Memory B cell (primary cell): ENCODE results near the gene ACSM6.
"Not testable (repeated sequence)": the region's sequence is repeated elsewhere in the genome, so short reads cannot be mapped to it uniquely, and the experiment has no call there.

ENCODE experiments used
- ATAC-seq: fragments of 150-1000 bp; cut with Tn5 transposase; 2 replicates; pipeline ENCODE4 v1.10.0; 2021; ENCODE audit warnings: low read depth, mild to moderate bottlenecking, moderate library complexity
- DNase-seq, 2 donors: peaks; one replicate each; pipeline ENCODE4 v3.0.0; 2022; ENCODE audit warnings: low spot score in 2 of 2
- H3K27ac Mint-ChIP-seq: one replicate; pipeline ENCODE4 v1.8.0; 2022; ENCODE audit warnings: mild to moderate bottlenecking, moderate library complexity, mixed read lengths
- H3K27me3 Mint-ChIP-seq: one replicate; pipeline ENCODE4 v1.8.0; 2022; ENCODE audit warnings: mixed read lengths
- H3K36me3 Mint-ChIP-seq: one replicate; pipeline ENCODE4 v1.8.0; 2022; ENCODE audit warnings: mild to moderate bottlenecking, mixed read lengths
- H3K4me1 Mint-ChIP-seq: one replicate; pipeline ENCODE4 v1.8.0; 2022; ENCODE audit warnings: mixed read lengths
- H3K4me3 Mint-ChIP-seq: one replicate; pipeline ENCODE4 v1.8.0; 2022; ENCODE audit warnings: mild to moderate bottlenecking, moderate library complexity, mixed read lengths
- H3K9me3 Mint-ChIP-seq: one replicate; pipeline ENCODE4 v1.8.0; 2022; ENCODE audit warnings: mixed read lengths

The ACSM6 gene

DNA sequence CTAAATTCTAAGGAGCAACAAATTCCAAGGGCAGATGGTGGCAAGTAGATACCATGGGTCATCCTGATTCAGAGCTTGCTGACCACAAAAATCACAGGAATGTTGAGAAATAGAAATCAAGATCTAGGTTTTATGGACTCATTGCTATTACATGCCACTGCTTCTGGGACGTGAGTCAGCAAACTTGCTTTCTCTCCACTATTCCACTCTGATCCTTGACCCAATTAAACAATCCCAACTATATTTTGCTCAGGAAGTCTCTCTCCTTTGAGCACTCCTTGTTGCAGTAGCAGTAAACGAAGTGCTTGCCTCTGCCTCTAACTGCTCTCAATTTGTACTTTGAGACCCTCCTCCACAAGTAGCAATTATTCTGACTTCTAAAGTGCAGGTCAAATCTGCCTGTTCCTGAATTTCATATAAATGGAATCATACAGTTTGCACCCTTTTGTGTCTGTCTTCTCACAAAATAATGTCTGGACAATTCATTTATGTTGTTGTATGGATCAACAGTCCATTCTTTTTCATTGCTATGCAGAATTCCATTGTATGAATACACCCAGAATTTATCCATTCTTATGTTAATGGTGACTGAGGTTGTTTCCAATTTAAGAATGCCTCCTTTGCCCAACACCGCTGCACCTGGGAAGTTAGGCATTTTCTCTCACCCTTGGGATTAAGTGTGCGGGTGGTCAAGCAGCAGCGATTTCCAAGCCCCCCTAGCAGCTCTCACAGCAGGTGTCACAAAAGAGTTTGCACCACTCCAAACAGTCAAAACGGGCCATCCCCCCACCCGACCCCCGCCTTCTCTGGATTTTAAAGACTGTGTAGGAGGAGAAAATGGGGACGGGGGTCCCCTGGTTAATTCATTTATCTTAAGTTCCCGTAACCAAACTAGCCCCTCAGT, 35.9 kb downstream of the ACSM6 start:
- H3K36me3 Mint-ChIP-seq: peaks cover 9% of the 10 kb centered on the region
- H3K9me3 Mint-ChIP-seq: no peaks in the 10 kb centered on the region
- peak overlapping the region; percentile 94 for H3K4me3 Mint-ChIP-seq
- DNase-seq (no peak), ATAC-seq (no peak)
- H3K27ac Mint-ChIP-seq: peak overlapping the region; percentile 90
- no peaks in the 10 kb centered on the region for H3K27me3 Mint-ChIP-seq
- H3K4me1 Mint-ChIP-seq: peaks cover 12% of the 10 kb centered on the region

DNA sequence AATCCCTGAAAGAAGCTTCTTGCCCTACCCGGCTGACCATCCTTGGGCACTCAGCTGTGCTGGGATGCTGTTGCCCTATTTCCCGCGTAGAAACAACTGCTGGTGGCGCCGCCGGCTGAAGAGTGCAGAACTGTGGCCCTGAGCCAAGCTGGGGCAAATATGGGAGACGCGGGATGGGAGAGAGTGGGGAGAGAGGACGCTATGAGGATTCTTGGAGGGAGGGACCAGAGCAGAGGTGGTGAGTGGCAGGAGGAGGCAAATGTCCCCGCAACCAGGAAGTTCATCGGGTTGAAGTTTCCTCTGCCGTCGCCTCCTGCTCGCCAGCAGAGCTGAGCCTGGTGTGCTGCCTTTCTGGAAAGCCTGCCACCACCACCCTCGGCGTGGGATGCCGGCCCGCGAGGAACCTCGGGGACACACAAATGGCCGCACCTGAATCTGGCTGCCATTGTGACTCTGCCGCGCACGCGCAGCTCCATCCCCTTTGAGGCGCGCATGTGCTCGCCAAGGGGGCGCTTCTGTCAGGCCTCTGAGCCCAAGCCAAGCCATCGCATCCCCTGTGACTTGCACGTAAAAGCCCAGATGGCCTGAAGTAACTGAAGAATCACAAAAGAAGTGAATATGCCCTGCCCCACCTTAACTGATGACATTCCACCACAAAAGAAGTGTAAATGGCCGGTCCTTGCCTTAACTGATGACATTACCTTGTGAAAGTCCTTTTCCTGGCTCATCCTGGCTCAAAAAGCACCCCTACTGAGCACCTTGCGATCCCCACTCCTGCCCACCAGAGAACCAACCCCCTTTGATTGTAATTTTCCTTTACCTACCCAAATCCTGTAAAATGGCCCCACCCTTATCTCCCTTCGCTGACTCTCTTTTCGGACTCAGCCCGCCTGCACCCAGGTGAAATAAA, 36.9 kb downstream of the ACSM6 start:
- H3K27ac Mint-ChIP-seq: peak overlapping the region; percentile 90
- ATAC-seq (peak; percentile 97), DNase-seq (peak; percentile 51 to 66)
- not testable (repeated sequence) for H3K36me3 Mint-ChIP-seq, H3K27me3 Mint-ChIP-seq, H3K9me3 Mint-ChIP-seq
- peak overlapping the region; percentile 94 for H3K4me3 Mint-ChIP-seq
- H3K4me1 Mint-ChIP-seq: peaks cover 14% of the 10 kb centered on the region

DNA sequence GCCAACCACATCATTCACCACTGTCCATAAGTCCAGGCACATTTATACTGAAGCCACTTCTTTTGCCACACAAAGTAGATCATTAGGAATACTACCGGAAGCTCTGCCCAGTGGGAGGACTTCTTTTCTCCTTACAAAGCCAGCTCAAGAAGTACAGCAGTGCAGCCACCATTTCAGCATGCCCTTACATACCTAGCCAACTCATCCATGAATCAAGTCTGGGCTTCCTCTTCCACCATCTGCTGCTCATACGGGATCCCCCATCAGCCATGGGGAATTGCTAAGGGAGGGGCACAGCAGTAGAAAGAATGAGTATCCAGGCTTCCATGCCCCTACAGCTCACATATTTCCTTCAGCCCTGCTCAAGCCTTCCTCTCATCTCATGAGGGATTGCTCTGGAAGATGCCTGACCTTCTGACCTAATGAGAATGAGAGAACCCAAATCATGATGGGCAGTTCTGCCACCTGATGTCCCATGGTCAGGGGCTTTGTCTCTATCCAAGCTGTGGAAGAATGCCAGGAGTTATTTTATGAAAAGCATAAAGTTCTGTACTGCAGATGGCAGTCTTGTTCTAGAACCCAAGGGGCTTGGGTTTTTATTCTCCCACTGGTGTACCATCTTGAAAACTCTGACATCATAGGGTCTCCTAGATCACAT, 39.5 kb downstream of the ACSM6 start:
- Mint-ChIP-seq H3K36me3 (peaks cover 21% of the 10 kb centered on the region), H3K9me3 (no peaks in the 10 kb centered on the region), H3K4me3 (no peak overlapping the region), H3K27ac (no peak overlapping the region), H3K4me1 (peaks cover 21% of the 10 kb centered on the region), H3K27me3 (no peaks in the 10 kb centered on the region)
- ATAC-seq (no peak), DNase-seq (no peak)

DNA sequence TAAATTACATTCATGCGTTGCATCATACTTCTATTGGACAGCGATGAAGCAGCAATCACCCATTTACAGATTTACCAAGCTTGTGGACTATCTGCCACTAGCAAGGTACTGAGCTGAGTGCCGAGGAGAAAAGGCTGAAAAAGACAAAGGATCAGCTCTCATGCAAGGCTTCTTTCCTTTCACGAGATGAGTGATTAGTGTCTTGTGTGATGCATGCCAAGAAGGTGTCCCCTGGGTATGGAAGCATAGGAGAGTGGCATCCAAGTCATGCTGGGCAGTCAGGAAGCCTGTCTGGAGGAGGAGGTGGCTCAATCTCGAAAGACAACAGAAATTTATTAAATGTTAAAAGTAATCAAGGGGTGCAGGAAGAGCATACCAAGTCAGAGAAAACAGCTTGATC, 40.9 kb downstream of the ACSM6 start:
- Mint-ChIP-seq H3K27ac (no peak overlapping the region), H3K9me3 (no peaks in the 10 kb centered on the region), H3K36me3 (peaks cover 28% of the 10 kb centered on the region), H3K27me3 (no peaks in the 10 kb centered on the region), H3K4me1 (peaks cover 21% of the 10 kb centered on the region), H3K4me3 (no peak overlapping the region)
- ATAC-seq (no peak), DNase-seq (no peak)

DNA sequence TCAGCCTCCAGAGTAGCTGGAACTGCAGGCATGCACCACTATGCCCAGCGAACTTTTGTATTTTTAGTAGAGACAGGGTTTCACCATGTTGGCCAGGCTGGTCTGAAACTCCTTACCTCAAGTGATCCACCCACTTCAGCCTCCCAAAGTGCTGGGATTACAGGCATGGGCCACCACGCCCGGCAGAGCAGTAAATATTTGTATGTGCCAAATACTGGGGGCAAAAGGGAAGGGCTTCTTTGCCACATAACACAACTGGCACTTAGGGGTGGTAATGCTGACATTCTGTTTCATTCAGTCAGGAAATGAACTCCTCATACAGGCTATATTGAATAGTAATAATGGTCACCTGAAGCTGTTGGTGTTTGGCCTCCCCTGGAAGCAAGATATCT, 41.6 kb downstream of the ACSM6 start:
- H3K4me3 Mint-ChIP-seq: no peak overlapping the region

DNA sequence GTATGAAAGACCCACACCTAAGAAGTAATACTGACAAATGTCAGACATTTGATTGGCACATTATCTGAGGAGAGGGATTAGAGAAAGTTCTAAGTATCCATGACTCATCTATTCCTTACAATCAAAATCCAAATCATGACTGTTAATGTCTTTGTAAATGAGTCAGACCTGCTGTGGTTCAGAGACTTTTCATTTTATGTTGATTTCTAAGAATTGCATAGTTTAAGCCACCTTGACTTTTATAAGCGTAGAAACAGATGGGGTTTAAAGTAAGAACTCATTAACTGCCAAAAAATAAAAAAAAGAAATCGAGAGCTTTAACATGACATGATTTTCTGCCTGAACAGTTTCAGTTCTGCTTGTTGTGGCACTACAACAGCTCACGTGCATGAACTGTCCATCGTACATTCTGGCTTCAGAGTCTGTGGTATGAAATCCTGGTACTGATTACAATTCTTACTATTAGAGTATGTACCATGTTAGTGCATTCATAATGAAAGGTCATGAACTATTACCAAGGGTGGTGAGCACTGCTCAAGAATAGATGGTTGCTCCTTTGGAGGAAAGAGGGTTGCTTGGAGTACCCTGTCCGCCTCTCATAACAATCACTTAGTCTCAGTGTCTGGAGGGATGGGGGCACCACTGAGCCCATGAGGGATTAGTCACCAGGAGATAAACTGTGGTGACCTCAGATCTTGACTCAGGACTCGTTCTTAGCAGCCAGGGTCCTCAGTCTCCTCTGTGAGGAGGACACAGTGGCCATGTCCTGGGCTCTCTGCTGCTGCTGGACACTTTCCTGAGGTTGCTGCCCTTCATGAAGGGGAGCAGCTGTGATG, 42.2 kb downstream of the ACSM6 start:
- DNase-seq (no peak), ATAC-seq (peak; percentile 90)
- peak overlapping the region; percentile 85 for H3K27ac Mint-ChIP-seq
- H3K4me3 Mint-ChIP-seq: peak overlapping the region; percentile 5
- H3K4me1 Mint-ChIP-seq: peaks cover 14% of the 10 kb centered on the region
- H3K9me3 Mint-ChIP-seq: no peaks in the 10 kb centered on the region
- H3K27me3 Mint-ChIP-seq: no peaks in the 10 kb centered on the region
- H3K36me3 Mint-ChIP-seq: peaks cover 29% of the 10 kb centered on the region

More for the DNA sequence above, 41.6 kb downstream of the ACSM6 start:
- Mint-ChIP-seq H3K27me3 (no peaks in the 10 kb centered on the region), H3K27ac (peak overlapping the region; percentile 85), H3K4me1 (peaks cover 18% of the 10 kb centered on the region), H3K9me3 (no peaks in the 10 kb centered on the region), H3K36me3 (peaks cover 32% of the 10 kb centered on the region)
- DNase-seq (no peak), ATAC-seq (no peak)

DNA sequence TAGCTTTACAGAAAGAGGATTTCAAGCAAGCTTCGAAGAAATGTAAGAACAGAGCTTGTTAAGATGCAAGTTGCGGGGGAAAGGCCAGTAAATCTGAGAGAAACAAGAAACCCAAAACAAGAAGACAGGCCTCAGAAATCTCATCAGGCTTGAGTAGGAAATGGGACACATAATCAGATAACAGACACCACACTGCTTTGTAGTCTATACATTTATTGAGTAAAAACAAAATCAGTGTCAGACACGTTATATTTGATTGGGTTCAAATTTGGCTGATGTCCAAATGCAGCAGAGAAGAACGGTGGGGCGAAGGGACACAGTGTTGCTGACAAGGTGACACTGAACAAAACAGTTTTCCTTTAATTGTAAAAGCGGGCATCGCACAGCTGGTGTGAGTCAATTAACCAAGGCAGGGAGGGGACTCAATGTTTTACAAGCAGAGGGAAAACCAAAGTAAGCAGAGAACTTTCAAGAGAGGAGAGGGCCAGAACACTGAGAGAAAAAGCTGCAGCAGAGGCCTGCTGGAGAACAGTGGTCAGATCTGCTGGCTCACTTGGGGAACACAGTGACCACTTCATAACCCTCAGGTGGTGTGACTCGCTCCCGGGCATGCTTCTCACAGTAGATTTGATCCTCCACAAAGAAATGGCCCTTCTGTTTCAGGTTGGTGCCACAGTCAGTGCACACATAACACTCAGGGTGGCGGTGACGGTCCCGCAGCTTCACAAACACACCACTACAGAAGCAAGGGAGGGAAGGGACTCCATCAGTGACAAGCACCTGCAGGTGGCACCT, 43.5 kb downstream of the ACSM6 start:
- no peak overlapping the region for H3K4me3 Mint-ChIP-seq
- H3K27ac Mint-ChIP-seq: peak overlapping the region; percentile 85
- H3K4me1 Mint-ChIP-seq: peaks cover 12% of the 10 kb centered on the region
- DNase-seq (no peak), ATAC-seq (no peak)
- H3K36me3 Mint-ChIP-seq: peaks cover 29% of the 10 kb centered on the region
- H3K27me3 Mint-ChIP-seq: no peaks in the 10 kb centered on the region
- no peaks in the 10 kb centered on the region for H3K9me3 Mint-ChIP-seq

DNA sequence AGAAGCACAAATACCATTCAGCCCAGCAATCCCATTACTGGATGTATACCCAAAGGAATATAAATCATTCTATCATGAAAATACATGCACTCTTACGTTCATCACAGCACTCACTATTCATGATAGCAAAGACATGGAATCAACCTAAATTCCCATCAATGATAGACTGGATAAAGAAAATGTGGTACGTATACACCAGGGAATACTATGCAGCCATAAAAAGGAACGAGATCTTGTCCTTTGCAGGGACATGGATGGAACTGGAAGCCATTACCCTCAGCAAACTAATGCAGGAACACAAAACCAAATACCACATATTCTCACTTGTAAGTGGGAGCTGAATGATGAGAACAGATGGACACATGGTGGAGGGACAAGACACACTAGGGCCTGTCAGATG, 46.1 kb downstream of the ACSM6 start:
- not testable (repeated sequence) for H3K27ac Mint-ChIP-seq, DNase-seq, H3K27me3 Mint-ChIP-seq, H3K9me3 Mint-ChIP-seq, ATAC-seq, H3K4me3 Mint-ChIP-seq
- peaks cover 11% of the 10 kb centered on the region for H3K4me1 Mint-ChIP-seq
- H3K36me3 Mint-ChIP-seq: peaks cover 30% of the 10 kb centered on the region

DNA sequence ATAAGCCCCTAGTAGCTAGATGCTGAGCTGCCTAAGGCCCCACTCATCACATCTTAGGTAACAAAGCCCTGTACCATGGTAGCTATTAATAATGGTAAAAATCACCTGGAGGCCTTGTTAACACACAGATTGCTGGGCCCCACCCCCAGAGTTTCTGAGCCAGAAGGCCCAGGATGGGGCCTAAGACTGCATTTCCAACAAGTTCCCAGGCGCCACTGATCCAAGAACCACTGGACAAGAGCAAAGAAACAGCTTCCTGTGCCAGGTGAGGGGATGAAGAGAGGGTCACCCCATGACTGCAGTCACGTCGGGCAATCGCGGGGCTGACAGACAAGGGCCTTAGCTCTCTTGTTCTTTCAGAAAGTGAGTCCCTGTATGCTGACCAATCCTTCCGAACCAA, 46.8 kb downstream of the ACSM6 start:
- no peak for ATAC-seq
- Mint-ChIP-seq H3K27ac (no peak overlapping the region), H3K4me3 (no peak overlapping the region), H3K36me3 (peaks cover 32% of the 10 kb centered on the region), H3K9me3 (no peaks in the 10 kb centered on the region), H3K27me3 (no peaks in the 10 kb centered on the region), H3K4me1 (peaks cover 10% of the 10 kb centered on the region)
- no peak for DNase-seq

DNA sequence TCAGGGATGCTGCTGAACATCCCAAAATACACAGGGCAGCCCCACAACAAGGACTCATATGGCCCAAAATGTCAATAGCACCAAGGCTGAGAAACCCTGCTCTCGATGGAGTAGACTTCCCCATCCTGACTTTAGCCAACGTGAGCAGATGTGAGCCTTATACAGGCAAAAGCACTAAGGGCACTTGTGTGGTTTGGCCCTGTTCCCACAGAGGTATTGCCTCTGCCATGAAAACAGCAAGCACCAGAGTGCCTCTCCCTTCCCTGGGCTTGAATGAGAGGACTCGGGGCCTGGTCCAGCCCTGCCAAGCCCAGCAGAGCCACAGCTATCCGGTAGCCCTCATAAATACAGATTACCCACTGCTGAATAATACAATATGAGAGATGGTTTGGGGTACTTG, 47.5 kb downstream of the ACSM6 start:
- DNase-seq (no peak), ATAC-seq (no peak)
- Mint-ChIP-seq H3K27me3 (no peaks in the 10 kb centered on the region), H3K9me3 (no peaks in the 10 kb centered on the region), H3K4me1 (peaks cover 3% of the 10 kb centered on the region), H3K4me3 (no peak overlapping the region), H3K36me3 (peaks cover 31% of the 10 kb centered on the region), H3K27ac (no peak overlapping the region)

DNA sequence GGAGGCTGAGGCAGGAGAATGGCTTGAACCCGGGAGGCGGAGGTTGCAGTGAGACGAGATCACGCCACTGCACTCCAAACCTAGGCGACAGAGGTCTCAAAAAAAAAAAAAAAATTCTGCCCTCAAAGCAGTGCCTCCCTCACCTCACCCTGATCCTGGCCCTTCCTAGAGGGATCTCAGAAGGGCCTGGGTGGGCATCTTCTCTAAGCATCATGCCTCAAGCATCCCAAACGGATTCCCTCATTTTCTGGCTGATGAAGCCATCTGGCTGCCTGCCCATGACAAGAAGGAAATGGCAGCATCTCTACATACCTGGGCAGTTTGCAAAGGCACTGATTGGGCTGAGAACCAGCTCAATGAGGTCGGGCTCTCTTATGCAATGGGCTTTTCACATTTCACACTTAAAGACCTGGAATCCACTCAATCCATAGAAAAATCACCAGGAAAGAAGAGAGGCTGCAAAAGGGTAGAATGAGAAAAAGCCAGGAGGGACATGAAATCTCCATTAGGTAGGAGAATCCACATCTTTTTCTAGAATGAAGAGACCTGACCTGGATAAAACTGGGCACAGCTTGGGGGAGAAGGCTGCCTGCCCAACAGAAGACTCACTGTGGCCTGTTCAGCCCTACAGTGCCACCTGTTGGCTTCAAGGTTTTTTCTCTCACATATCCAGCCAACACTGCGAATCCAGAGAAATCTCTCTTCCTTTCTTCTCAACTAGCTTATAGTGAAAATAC, 48.7 kb downstream of the ACSM6 start:
- H3K9me3 Mint-ChIP-seq: no peaks in the 10 kb centered on the region
- H3K27me3 Mint-ChIP-seq: no peaks in the 10 kb centered on the region
- DNase-seq: no peak
- peak overlapping the region; percentile 67 for H3K27ac Mint-ChIP-seq
- no peak for ATAC-seq
- H3K4me1 Mint-ChIP-seq: peaks cover 8% of the 10 kb centered on the region
- H3K4me3 Mint-ChIP-seq: no peak overlapping the region
- peaks cover 27% of the 10 kb centered on the region for H3K36me3 Mint-ChIP-seq

DNA sequence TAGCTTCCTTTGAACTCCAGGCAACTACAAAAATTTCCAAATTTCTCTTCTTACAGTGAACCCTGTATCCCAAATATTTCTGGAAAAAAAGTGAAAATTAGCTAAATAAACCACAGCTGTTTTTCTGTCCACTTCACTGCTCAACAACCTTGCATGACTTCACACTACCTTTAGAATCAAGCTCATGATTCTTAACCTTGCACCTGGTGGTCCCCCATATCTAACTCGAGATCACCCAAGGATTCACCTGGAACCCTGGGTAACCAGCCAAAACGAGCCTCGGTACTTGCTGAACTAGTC, 49.2 kb downstream of the ACSM6 start:
- Mint-ChIP-seq H3K4me1 (peaks cover 12% of the 10 kb centered on the region), H3K9me3 (no peaks in the 10 kb centered on the region), H3K27me3 (no peaks in the 10 kb centered on the region), H3K27ac (peak overlapping the region; percentile 67), H3K4me3 (no peak overlapping the region), H3K36me3 (peaks cover 25% of the 10 kb centered on the region)
- DNase-seq: no peak
- ATAC-seq: no peak
